Progenitor cell of endocrine pancreas (in vitro differentiated cells): ENCODE results near the gene AGPAT2. TPM values are rescaled to one million over a fixed set of nuclear protein-coding genes. Genes with fewer than 3 reads are reported as not detected.

Experiments used
- DNase-seq: peaks from one replicate; pipeline ENCODE4 v3.0.0; 2021; ENCODE audit warnings: low spot score; ENCODE audit not compliant: unreplicated experiment
- H3K27ac Mint-ChIP-seq: 2 replicates; pipeline ENCODE4 v1.8.0; 2021; ENCODE audit warnings: mild to moderate bottlenecking, moderate library complexity, mixed read lengths
- H3K27me3 Mint-ChIP-seq: 2 replicates; pipeline ENCODE4 v1.8.0; 2021; ENCODE audit warnings: mixed read lengths
- H3K36me3 Mint-ChIP-seq: 2 replicates; pipeline ENCODE4 v1.8.0; 2022; ENCODE audit warnings: mixed read lengths; ENCODE audit not compliant: insufficient read depth
- H3K4me1 Mint-ChIP-seq: 2 replicates; pipeline ENCODE4 v1.8.0; 2021; ENCODE audit warnings: low read depth, mixed read lengths
- H3K4me3 Mint-ChIP-seq: 2 replicates; pipeline ENCODE4 v1.8.0; 2021; ENCODE audit warnings: low read depth, mild to moderate bottlenecking, moderate library complexity, mixed read lengths
- H3K9me3 Mint-ChIP-seq: 2 replicates; pipeline ENCODE4 v1.8.0; 2021; ENCODE audit warnings: low read depth, mixed read lengths
- total RNA-seq: library from RNA; stranded (reverse); gene quantifications from 2 replicates; pipeline ENCODE4 v1.2.1, GENCODE V29; 2021
- TF ChIP-seq, protein P1 (sequence below): fragments of 200-600 bp; sonication (generic); IDR thresholded peaks from one replicate; pipeline ENCODE4 v1.5.0; 2021; ENCODE audit warnings: antibody characterized with exemption, mild to moderate bottlenecking; ENCODE audit not compliant: unreplicated experiment

The AGPAT2 gene
- total RNA-seq, 1 donor from 2014 or later = 28.0 TPM

GRCh38 chr9:136673975-136674785, 13.1 kb downstream of the AGPAT2 start:
- no peak overlapping the region for H3K27ac Mint-ChIP-seq
- DNase-seq = no peak

GRCh38 chr9:136673088-136673974, 13.9 kb downstream of the AGPAT2 start:
- Mint-ChIP-seq H3K4me1 (peaks cover 4% of the 10 kb centered on the region), H3K4me3 (no peak overlapping the region), H3K27me3 (no peaks in the 10 kb centered on the region), H3K27ac (no peak overlapping the region), H3K36me3 (peaks cover 3% of the 10 kb centered on the region), H3K9me3 (no peaks in the 10 kb centered on the region)
- DNase-seq = no peak
- TF ChIP-seq, protein P1, sequence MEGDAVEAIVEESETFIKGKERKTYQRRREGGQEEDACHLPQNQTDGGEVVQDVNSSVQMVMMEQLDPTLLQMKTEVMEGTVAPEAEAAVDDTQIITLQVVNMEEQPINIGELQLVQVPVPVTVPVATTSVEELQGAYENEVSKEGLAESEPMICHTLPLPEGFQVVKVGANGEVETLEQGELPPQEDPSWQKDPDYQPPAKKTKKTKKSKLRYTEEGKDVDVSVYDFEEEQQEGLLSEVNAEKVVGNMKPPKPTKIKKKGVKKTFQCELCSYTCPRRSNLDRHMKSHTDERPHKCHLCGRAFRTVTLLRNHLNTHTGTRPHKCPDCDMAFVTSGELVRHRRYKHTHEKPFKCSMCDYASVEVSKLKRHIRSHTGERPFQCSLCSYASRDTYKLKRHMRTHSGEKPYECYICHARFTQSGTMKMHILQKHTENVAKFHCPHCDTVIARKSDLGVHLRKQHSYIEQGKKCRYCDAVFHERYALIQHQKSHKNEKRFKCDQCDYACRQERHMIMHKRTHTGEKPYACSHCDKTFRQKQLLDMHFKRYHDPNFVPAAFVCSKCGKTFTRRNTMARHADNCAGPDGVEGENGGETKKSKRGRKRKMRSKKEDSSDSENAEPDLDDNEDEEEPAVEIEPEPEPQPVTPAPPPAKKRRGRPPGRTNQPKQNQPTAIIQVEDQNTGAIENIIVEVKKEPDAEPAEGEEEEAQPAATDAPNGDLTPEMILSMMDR = no peak

More at GRCh38 chr9:136673975-136674785, 13.1 kb downstream of the AGPAT2 start:
- TF ChIP-seq, protein P1 = no peak
- peaks cover 4% of the 10 kb centered on the region for H3K4me1 Mint-ChIP-seq
- H3K27me3 Mint-ChIP-seq = no peaks in the 10 kb centered on the region
- H3K36me3 Mint-ChIP-seq = peaks cover 3% of the 10 kb centered on the region
- H3K4me3 Mint-ChIP-seq = no peak overlapping the region
- H3K9me3 Mint-ChIP-seq = no peaks in the 10 kb centered on the region

- Mint-ChIP-seq H3K27ac (no peak overlapping the region), H3K36me3 (peaks cover 3% of the 10 kb centered on the region), H3K9me3 (no peaks in the 10 kb centered on the region), H3K27me3 (no peaks in the 10 kb centered on the region), H3K4me1 (peaks cover 4% of the 10 kb centered on the region), H3K4me3 (no peak overlapping the region)
- TF ChIP-seq, protein P1 = no peak
- DNase-seq = no peak
Measured at GRCh38 chr9:136672431-136673087, 14.7 kb downstream of the AGPAT2 start.

DNA sequence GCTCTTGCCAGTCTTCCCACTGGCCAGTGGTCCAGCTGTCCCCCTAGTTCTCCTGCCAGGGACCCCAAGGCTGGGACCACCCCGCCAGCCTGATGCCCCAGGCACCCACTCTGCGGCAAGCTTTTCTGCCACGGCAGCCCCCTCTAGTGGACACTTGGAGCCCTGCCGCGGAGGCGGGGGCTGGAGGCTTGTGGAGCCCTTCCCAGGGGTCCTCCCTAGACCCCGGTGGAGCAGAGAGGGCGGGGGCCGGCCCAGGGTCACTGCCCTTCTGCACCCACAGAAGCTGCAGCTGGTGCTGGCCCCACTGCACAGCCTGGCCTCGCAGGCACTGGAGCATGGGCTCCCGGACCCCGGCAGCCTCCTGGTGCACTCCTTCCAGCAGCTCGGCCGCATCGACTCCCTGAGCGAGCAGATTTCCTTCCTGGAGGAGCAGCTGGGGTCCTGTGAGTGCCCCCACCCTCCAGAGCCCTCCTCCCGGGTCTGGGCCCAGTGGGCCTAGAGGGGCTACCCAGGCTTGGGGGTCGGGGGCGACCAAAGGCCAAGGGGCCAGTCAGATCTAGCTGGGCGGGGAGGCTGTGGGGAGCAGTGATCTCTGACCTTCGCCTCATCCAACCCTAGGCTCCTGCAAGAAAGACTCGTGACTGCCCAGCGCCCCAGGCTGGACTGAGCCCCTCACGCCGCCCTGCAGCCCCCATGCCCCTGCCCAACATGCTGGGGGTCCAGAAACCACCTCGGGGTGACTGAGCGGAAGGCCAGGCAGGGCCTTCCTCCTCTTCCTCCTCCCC, 15.4 kb downstream of the AGPAT2 start:
- H3K4me3 Mint-ChIP-seq = no peak overlapping the region
- TF ChIP-seq, protein P1 = peak; percentile 80
- H3K4me1 Mint-ChIP-seq = peaks cover 4% of the 10 kb centered on the region
- H3K27me3 Mint-ChIP-seq = no peaks in the 10 kb centered on the region
- DNase-seq = peak; percentile 62
- no peaks in the 10 kb centered on the region for H3K9me3 Mint-ChIP-seq
- H3K36me3 Mint-ChIP-seq = peaks cover 3% of the 10 kb centered on the region
- H3K27ac Mint-ChIP-seq = no peak overlapping the region
